Panc1 (cell line): Measurements from ENCODE around the gene SMAP1. TPM values are rescaled to one million over a fixed set of nuclear protein-coding genes. Genes with fewer than 3 reads are reported as not detected.

Experiments used
- ATAC-seq: fragments of 200-7000 bp; cut with Tn5 transposase; 2 replicates; pipeline ENCODE4 v1.9.1; 2020; ENCODE audit warnings: mild to moderate bottlenecking, moderate library complexity
- BruUV-seq: library from RNA; stranded (reverse); fragments of 400-500 nt; replicated peaks from 2 replicates; lab custom pipeline; 2021; lab: Mats Ljungman, UMichigan
- CTCF ChIA-PET: fragments of 300-600 bp; sonication (Branson Sonifier 250); formaldehyde crosslinking; loops from one replicate; lab custom pipeline; 2022; ENCODE audit warnings: antibody characterized with exemption; lab: Charles Lee
- POLR2A ChIA-PET: fragments of 300-600 bp; sonication (Branson Sonifier 250); formaldehyde crosslinking; loops from one replicate; lab custom pipeline; 2022; ENCODE audit warnings: antibody characterized with exemption; lab: Charles Lee
- DNase-seq: peaks from one replicate; pipeline ENCODE4 v3.0.0-alpha.2; 2010; ENCODE audit warnings: low read depth, low spot score
- H3K27ac ChIP-seq: 2 replicates; pipeline ENCODE4 v1.5.1; 2011; ENCODE audit warnings: mild to moderate bottlenecking, low read length, inconsistent platforms
- H3K27me3 ChIP-seq: fragments of 200-500 bp; sonication (Bioruptor generic); 2 replicates; pipeline ENCODE4 v1.6.0; 2014; ENCODE audit warnings: low read length, inconsistent platforms; ENCODE audit not compliant: control insufficient read depth, insufficient read depth
- H3K36me3 ChIP-seq: fragments of 200-500 bp; sonication (Bioruptor generic); 2 replicates; pipeline ENCODE4 v1.5.1; 2014; ENCODE audit warnings: inconsistent platforms, mild to moderate bottlenecking, low read length, moderate library complexity; ENCODE audit not compliant: control insufficient read depth, insufficient read depth
- H3K4me1 ChIP-seq: 2 replicates; pipeline ENCODE4 v1.5.1; 2011; ENCODE audit warnings: inconsistent platforms, mild to moderate bottlenecking, low read length, moderate library complexity; ENCODE audit not compliant: control insufficient read depth, insufficient read depth
- H3K4me3 ChIP-seq, 2 experiments: 2 replicates each; pipeline ENCODE4 v1.5.1; 2011 to 2012; ENCODE audit warnings: low read depth in 2 of 2, low read length in 2 of 2, mild to moderate bottlenecking in 2 of 2, inconsistent platforms in 1 of 2, moderate library complexity in 1 of 2
- H3K9me3 ChIP-seq: fragments of 200-500 bp; sonication (Bioruptor generic); 2 replicates; pipeline ENCODE4 v1.5.1; 2014; ENCODE audit warnings: low read depth, mild to moderate bottlenecking, inconsistent platforms, low read length, moderate library complexity; ENCODE audit not compliant: control insufficient read depth, insufficient read depth
- CTCF ChIP-seq: fragments of 450-650 bp; IDR thresholded peaks from 2 replicates; pipeline ENCODE4 v1.5.1; 2017; ENCODE audit warnings: mild to moderate bottlenecking
- POLR2AphosphoS5 ChIP-seq: IDR thresholded peaks from 2 replicates; pipeline ENCODE4 v1.6.1; 2012; ENCODE audit warnings: mild to moderate bottlenecking, low read depth, low read length, moderate library complexity
- SIN3A ChIP-seq: IDR thresholded peaks from 2 replicates; pipeline ENCODE4 v1.6.1; 2012; ENCODE audit warnings: low read depth, mild to moderate bottlenecking, low read length, moderate library complexity, borderline replicate concordance; ENCODE audit not compliant: insufficient read depth
- TCF7L2 ChIP-seq: IDR thresholded peaks from 2 replicates; pipeline ENCODE4 v1.6.1; 2011; ENCODE audit warnings: mild to moderate bottlenecking, low read depth, low read length, inconsistent platforms
- in situ Hi-C: cut with HindIII; loops from 2 replicates; pipeline ENCODE4 v1.10.0; 2016; ENCODE audit warnings: low sequenced_read_pairs, low pct_unique_long_range_greater_than_20kb
- intact Hi-C: fragments of 100-400 bp; cut with micrococcal nuclease; formaldehyde crosslinking; loops from one replicate; pipeline ENCODE4 v1.10.0; 2022; ENCODE audit not compliant: unreplicated experiment
- total RNA-seq: library from RNA; stranded (reverse); gene quantifications from one replicate; pipeline ENCODE4 v1.2.1, GENCODE V29; 2021; ENCODE audit not compliant: unreplicated experiment
- TF ChIP-seq, protein P1 (sequence below), 2 experiments: IDR thresholded peaks; 2 replicates each; pipeline ENCODE4 v1.6.1; 2011 to 2012; ENCODE audit warnings: low read depth in 2 of 2, control low read depth in 1 of 2, low read length in 1 of 2, mild to moderate bottlenecking in 1 of 2, moderate library complexity in 1 of 2; ENCODE audit not compliant: insufficient read depth in 1 of 2

Gene SMAP1
- total RNA-seq, 1 experiment from 2014 or later = 41.9 TPM

DNA sequence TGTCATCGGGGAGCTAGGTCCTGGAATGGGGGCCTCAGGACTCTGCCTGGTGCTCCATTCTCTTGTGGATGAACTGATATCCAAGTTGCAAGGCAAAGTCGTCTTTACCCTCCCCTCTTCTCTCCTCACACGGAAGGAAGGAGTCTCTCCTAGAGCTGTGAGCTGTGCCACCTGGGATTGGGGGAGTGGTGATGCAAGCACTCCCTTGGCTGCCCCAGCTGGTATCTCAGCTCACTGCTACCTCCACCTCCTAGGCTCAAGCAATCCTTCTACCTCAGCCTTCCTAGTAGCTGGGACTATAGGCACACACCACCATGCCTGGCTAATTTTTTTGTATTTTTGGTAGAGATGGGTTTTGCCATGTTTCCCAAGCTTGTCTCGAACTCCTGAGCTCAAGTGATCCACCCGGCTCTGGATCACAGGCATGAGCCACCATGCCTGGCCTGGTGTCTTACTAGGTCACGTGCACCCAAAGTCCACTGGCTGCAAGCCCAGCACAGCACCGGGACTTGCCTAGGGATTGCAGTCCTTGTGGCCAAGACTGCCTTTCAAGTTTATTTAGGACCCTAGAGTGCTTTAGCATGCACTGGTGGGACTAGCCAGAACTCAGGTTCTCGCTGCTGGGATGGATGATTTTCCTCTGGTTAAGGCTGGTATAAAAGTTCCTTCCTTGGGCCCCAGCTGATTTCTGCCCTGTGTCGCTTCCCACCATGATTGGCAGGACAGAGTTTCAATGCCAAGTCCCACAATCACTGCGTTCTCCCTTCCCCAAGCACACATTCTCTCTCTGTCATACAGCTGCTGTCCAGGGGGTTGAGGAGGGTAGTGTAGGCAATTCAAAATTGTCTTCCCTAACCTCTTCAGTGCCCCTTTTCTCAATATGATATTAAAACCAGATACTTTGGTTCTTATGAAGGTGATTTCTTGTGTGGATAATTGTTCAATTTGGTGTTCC is 33.5 kb downstream of the SMAP1 start:
- POLR2A ChIA-PET = interaction anchor here (0.6 kb wide), 1 partner anchor 39 kb away, joined by 5 read pairs; no protein-coding TSS in a partner anchor
- intact Hi-C loops = no loop called here
- CTCF ChIA-PET = no interaction called here
- in situ Hi-C loops = no loop called here
- Histone ChIP-seq H3K27ac (no peak overlapping the region), H3K4me1 (no peaks in the 10 kb centered on the region), H3K36me3 (no peaks in the 10 kb centered on the region), H3K27me3 (no peaks in the 10 kb centered on the region), H3K9me3 (no peaks in the 10 kb centered on the region), H3K4me3 (no peak overlapping the region)
- TF ChIP-seq SIN3A = no peak
- no peak for TF ChIP-seq CTCF
- no peak for TF ChIP-seq POLR2AphosphoS5
- TF ChIP-seq, protein P1, sequence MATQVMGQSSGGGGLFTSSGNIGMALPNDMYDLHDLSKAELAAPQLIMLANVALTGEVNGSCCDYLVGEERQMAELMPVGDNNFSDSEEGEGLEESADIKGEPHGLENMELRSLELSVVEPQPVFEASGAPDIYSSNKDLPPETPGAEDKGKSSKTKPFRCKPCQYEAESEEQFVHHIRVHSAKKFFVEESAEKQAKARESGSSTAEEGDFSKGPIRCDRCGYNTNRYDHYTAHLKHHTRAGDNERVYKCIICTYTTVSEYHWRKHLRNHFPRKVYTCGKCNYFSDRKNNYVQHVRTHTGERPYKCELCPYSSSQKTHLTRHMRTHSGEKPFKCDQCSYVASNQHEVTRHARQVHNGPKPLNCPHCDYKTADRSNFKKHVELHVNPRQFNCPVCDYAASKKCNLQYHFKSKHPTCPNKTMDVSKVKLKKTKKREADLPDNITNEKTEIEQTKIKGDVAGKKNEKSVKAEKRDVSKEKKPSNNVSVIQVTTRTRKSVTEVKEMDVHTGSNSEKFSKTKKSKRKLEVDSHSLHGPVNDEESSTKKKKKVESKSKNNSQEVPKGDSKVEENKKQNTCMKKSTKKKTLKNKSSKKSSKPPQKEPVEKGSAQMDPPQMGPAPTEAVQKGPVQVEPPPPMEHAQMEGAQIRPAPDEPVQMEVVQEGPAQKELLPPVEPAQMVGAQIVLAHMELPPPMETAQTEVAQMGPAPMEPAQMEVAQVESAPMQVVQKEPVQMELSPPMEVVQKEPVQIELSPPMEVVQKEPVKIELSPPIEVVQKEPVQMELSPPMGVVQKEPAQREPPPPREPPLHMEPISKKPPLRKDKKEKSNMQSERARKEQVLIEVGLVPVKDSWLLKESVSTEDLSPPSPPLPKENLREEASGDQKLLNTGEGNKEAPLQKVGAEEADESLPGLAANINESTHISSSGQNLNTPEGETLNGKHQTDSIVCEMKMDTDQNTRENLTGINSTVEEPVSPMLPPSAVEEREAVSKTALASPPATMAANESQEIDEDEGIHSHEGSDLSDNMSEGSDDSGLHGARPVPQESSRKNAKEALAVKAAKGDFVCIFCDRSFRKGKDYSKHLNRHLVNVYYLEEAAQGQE (IDR thresholded peaks at IDR 0.05; ENCODE audit: insufficient read depth in 1 of 2, low read depth in 2 of 2, low read length in 1 of 2) = no peak
- TF ChIP-seq TCF7L2 = no peak
- DNase-seq (no peak), ATAC-seq (peak; percentile 42; the same call in 1 of the 2 replicates)
- BruUV-seq = no TSS peak

- no peaks in the 10 kb centered on the region for H3K27me3 ChIP-seq
- intact Hi-C loops (loop anchor here (1.0 to 5.0 kb wide), 3 partner anchors 179 to 307 kb away; no protein-coding TSS in a partner anchor), in situ Hi-C loops (no loop called here)
- no peak overlapping the region for H3K4me3 ChIP-seq
- BruUV-seq = no TSS peak
- TF ChIP-seq, protein P1 (IDR thresholded peaks at IDR 0.05; ENCODE audit: insufficient read depth in 1 of 2, low read depth in 2 of 2, low read length in 1 of 2) = no peak
- TF ChIP-seq TCF7L2 (no peak), SIN3A (no peak), CTCF (no peak), POLR2AphosphoS5 (no peak)
- ChIA-PET CTCF (no interaction called here), POLR2A (no interaction called here)
- H3K36me3 ChIP-seq = no peaks in the 10 kb centered on the region
- no peaks in the 10 kb centered on the region for H3K9me3 ChIP-seq
- ATAC-seq = no peak
- no peak overlapping the region for H3K27ac ChIP-seq
- DNase-seq = no peak
- no peaks in the 10 kb centered on the region for H3K4me1 ChIP-seq
Observed at GRCh38 chr6:70705772-70706171, 38.1 kb downstream of the SMAP1 start.
